Astrocyte of the spinal cord (primary cell): ENCODE measurements around the gene KAZN.

Source experiments
- DNase-seq: peaks from one replicate; pipeline ENCODE4 v3.0.0; 2011; ENCODE audit warnings: low read depth, low spot score
- H3K4me3 ChIP-seq: 2 replicates; pipeline ENCODE4 v1.5.1; 2011; ENCODE audit warnings: low read depth, mild to moderate bottlenecking, low read length, moderate library complexity
- CTCF ChIP-seq: IDR thresholded peaks from 2 replicates; pipeline ENCODE4 v1.5.1; 2012; ENCODE audit warnings: low read depth, mild to moderate bottlenecking, low read length, inconsistent platforms
- in situ Hi-C: cut with HindIII; loops from 2 replicates; pipeline ENCODE4 v1.10.0; 2017; ENCODE audit warnings: low sequenced_read_pairs

Gene KAZN

GRCh38 chr1:14716474-14716873 lies 118.0 kb downstream of the KAZN start:
- no peak for TF ChIP-seq CTCF
- H3K4me3 ChIP-seq, result no peak overlapping the region
- in situ Hi-C loops, result no loop called here
- DNase-seq, result no peak

DNA sequence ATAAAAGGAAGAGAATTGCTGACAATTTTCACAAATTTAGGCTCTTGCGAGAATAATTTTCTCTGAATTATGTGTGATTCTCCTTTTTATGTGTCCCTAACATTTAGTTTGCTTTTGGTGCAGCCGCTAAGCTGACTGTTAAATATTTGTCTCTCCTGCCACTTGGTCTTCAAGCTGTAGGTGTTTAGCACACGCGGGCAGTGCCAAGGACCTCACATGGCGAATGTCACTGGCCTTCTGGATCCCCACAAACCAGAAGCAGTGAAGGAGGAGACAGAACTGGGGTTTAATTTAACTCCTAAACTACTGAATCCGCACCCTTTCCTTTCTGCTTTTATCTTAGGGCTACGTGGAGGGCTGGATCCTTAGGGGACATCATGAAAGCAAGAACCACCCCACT lies 120.0 kb downstream of the KAZN start:
- no peak overlapping the region for H3K4me3 ChIP-seq
- no peak for DNase-seq
- no peak for TF ChIP-seq CTCF
- in situ Hi-C loops, result no loop called here

- in situ Hi-C loops, result no loop called here
- H3K4me3 ChIP-seq, result no peak overlapping the region
- no peak for TF ChIP-seq CTCF
- no peak for DNase-seq
Observed at GRCh38 chr1:14723401-14723800, 124.9 kb downstream of the KAZN start.

GRCh38 chr1:14724246-14724645 lies 125.8 kb downstream of the KAZN start:
- TF ChIP-seq CTCF, result no peak
- no peak overlapping the region for H3K4me3 ChIP-seq
- DNase-seq, result no peak
- in situ Hi-C loops, result no loop called here

- no peak for TF ChIP-seq CTCF
- no peak for DNase-seq
- in situ Hi-C loops, result no loop called here
- no peak overlapping the region for H3K4me3 ChIP-seq
Observed at GRCh38 chr1:14724678-14725077, 126.2 kb downstream of the KAZN start.

GRCh38 chr1:14725238-14725637 lies 126.8 kb downstream of the KAZN start:
- no peak for TF ChIP-seq CTCF
- in situ Hi-C loops, result no loop called here
- no peak for DNase-seq
- no peak overlapping the region for H3K4me3 ChIP-seq

GRCh38 chr1:14725695-14726094 lies 127.2 kb downstream of the KAZN start:
- no peak for TF ChIP-seq CTCF

More at GRCh38 chr1:14725695-14726094, 127.2 kb downstream of the KAZN start:
- DNase-seq, result no peak
- no peak overlapping the region for H3K4me3 ChIP-seq
- in situ Hi-C loops, result no loop called here
